ENCODE measurements around the gene SHC4. TPM values are rescaled to one million over a fixed set of nuclear protein-coding genes. Genes with fewer than 3 reads are reported as not detected.

Gene SHC4
- total and polyA plus RNA-seq, 9 of the 15 experiments (the other 6 are each of a cell fraction or from before 2014, with no cell fraction given), result 0.43 to 1.2 (median 0.67) TPM

DNA sequence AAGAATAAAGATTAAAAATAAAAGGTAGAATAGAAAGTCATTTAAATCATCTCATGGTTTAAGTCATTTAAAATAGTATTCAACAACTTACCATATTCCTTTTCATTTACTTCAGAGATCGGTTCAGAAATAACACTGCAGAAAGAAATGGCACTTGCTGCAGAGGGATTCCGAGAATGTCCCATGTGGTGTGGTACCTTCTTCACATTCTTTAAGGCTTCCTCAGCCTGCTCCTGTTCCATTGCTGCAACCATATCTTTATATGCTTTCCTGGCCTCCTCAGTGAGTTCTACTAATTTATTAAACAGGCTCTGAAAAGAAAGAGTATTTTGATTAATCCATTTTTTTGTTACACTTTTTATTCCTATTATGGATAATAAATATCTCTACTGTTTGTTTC lies 32.6 kb upstream of the SHC4 start:
- no TSS peak for BruUV-seq (replicated peaks)
- H3K27ac ChIP-seq (ENCODE audit: extremely low read depth, low read depth, low read length), result no peak overlapping the region
- H3K36me3 ChIP-seq (ENCODE audit: control insufficient read depth, insufficient read depth, low read length), result peaks cover 56% of the 10 kb centered on the region
- 83% methylated on average over 2 of the region's 2 CpGs for WGBS (ENCODE audit: insufficient coverage, low coverage, missing lambda C conversion rate)
- no peak overlapping the region for H3K4me3 ChIP-seq
- H3K9me3 ChIP-seq (replicated peaks; ENCODE audit: control insufficient read depth, insufficient read depth, low read depth, low read length), result no peaks in the 10 kb centered on the region
- intact Hi-C loops (cut with micrococcal nuclease) (no loop called here), in situ Hi-C loops (cut with MboI) (no loop called here)
- H2AFZ ChIP-seq (ENCODE audit: low read depth, low read length), result no peak overlapping the region
- H3K4me1 ChIP-seq (replicated peaks in 1 of 2; ENCODE audit: control insufficient read depth in 2 of 2, insufficient read depth in 2 of 2, low read length in 2 of 2), result no peaks in the 10 kb centered on the region
- ChIA-PET POLR2A (no interaction called here), CTCF (ENCODE audit: low intra/inter-chr PET ratio) (no interaction called here)
- no peak for DNase-seq (ENCODE audit: extremely low read depth in 1 of 4, low spot score in 3 of 4)
- H3K9ac ChIP-seq (ENCODE audit: insufficient read depth in 1 of 2, low read depth in 2 of 2, low read length in 2 of 2), result no peak overlapping the region
- no peaks in the 10 kb centered on the region for H3K27me3 ChIP-seq (ENCODE audit: control insufficient read depth in 2 of 2, insufficient read depth in 2 of 2, low read length in 2 of 2)
- no peaks in the 10 kb centered on the region; the same call in 1 of the 2 replicates for H4K20me1 ChIP-seq (replicated peaks; ENCODE audit: control insufficient read depth, insufficient read depth, low read length)
- FAIRE-seq, result peak; percentile 29
- ATAC-seq, result no peak
- no peaks in the 10 kb centered on the region for H3K9me1 ChIP-seq (ENCODE audit: control insufficient read depth, insufficient read depth, low read length)
- H3K4me2 ChIP-seq (ENCODE audit: insufficient read depth, low read length), result no peak overlapping the region
- no peaks in the 10 kb centered on the region for H3K79me2 ChIP-seq (ENCODE audit: control insufficient read depth, insufficient read depth, low read length)
- TF ChIP-seq PYGO2 (tag; IDR thresholded peaks at IDR 0.05) (no peak), ZNF217 (CRISPR knock-in tag; IDR thresholded peaks at IDR 0.05) (no peak), ZNF253 (CRISPR knock-in tag; conservative IDR thresholded peaks at IDR 0.05) (no peak), SMC3 (conservative IDR thresholded peaks at IDR 0.05; ENCODE audit: insufficient read depth, low read depth, low read length) (no peak), MED1 (CRISPR knock-in tag; IDR thresholded peaks at IDR 0.05; ENCODE audit: borderline replicate concordance) (no peak), NFIC (IDR thresholded peaks at IDR 0.05) (no peak), ZNF766 (CRISPR knock-in tag; conservative IDR thresholded peaks at IDR 0.05) (no peak), ZC3H11A (IDR thresholded peaks at IDR 0.05; ENCODE audit: low read depth, low read length) (no peak), MAX (CRISPR knock-in tag; IDR thresholded peaks at IDR 0.05) (no peak)
- TF ChIP-seq, protein P1, sequence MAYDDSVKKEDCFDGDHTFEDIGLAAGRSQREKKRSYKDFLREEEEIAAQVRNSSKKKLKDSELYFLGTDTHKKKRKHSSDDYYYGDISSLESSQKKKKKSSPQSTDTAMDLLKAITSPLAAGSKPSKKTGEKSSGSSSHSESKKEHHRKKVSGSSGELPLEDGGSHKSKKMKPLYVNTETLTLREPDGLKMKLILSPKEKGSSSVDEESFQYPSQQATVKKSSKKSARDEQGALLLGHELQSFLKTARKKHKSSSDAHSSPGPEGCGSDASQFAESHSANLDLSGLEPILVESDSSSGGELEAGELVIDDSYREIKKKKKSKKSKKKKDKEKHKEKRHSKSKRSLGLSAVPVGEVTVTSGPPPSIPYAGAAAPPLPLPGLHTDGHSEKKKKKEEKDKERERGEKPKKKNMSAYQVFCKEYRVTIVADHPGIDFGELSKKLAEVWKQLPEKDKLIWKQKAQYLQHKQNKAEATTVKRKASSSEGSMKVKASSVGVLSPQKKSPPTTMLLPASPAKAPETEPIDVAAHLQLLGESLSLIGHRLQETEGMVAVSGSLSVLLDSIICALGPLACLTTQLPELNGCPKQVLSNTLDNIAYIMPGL (CRISPR knock-in tag; IDR thresholded peaks at IDR 0.05), result no peak
- TF ChIP-seq, protein P2, sequence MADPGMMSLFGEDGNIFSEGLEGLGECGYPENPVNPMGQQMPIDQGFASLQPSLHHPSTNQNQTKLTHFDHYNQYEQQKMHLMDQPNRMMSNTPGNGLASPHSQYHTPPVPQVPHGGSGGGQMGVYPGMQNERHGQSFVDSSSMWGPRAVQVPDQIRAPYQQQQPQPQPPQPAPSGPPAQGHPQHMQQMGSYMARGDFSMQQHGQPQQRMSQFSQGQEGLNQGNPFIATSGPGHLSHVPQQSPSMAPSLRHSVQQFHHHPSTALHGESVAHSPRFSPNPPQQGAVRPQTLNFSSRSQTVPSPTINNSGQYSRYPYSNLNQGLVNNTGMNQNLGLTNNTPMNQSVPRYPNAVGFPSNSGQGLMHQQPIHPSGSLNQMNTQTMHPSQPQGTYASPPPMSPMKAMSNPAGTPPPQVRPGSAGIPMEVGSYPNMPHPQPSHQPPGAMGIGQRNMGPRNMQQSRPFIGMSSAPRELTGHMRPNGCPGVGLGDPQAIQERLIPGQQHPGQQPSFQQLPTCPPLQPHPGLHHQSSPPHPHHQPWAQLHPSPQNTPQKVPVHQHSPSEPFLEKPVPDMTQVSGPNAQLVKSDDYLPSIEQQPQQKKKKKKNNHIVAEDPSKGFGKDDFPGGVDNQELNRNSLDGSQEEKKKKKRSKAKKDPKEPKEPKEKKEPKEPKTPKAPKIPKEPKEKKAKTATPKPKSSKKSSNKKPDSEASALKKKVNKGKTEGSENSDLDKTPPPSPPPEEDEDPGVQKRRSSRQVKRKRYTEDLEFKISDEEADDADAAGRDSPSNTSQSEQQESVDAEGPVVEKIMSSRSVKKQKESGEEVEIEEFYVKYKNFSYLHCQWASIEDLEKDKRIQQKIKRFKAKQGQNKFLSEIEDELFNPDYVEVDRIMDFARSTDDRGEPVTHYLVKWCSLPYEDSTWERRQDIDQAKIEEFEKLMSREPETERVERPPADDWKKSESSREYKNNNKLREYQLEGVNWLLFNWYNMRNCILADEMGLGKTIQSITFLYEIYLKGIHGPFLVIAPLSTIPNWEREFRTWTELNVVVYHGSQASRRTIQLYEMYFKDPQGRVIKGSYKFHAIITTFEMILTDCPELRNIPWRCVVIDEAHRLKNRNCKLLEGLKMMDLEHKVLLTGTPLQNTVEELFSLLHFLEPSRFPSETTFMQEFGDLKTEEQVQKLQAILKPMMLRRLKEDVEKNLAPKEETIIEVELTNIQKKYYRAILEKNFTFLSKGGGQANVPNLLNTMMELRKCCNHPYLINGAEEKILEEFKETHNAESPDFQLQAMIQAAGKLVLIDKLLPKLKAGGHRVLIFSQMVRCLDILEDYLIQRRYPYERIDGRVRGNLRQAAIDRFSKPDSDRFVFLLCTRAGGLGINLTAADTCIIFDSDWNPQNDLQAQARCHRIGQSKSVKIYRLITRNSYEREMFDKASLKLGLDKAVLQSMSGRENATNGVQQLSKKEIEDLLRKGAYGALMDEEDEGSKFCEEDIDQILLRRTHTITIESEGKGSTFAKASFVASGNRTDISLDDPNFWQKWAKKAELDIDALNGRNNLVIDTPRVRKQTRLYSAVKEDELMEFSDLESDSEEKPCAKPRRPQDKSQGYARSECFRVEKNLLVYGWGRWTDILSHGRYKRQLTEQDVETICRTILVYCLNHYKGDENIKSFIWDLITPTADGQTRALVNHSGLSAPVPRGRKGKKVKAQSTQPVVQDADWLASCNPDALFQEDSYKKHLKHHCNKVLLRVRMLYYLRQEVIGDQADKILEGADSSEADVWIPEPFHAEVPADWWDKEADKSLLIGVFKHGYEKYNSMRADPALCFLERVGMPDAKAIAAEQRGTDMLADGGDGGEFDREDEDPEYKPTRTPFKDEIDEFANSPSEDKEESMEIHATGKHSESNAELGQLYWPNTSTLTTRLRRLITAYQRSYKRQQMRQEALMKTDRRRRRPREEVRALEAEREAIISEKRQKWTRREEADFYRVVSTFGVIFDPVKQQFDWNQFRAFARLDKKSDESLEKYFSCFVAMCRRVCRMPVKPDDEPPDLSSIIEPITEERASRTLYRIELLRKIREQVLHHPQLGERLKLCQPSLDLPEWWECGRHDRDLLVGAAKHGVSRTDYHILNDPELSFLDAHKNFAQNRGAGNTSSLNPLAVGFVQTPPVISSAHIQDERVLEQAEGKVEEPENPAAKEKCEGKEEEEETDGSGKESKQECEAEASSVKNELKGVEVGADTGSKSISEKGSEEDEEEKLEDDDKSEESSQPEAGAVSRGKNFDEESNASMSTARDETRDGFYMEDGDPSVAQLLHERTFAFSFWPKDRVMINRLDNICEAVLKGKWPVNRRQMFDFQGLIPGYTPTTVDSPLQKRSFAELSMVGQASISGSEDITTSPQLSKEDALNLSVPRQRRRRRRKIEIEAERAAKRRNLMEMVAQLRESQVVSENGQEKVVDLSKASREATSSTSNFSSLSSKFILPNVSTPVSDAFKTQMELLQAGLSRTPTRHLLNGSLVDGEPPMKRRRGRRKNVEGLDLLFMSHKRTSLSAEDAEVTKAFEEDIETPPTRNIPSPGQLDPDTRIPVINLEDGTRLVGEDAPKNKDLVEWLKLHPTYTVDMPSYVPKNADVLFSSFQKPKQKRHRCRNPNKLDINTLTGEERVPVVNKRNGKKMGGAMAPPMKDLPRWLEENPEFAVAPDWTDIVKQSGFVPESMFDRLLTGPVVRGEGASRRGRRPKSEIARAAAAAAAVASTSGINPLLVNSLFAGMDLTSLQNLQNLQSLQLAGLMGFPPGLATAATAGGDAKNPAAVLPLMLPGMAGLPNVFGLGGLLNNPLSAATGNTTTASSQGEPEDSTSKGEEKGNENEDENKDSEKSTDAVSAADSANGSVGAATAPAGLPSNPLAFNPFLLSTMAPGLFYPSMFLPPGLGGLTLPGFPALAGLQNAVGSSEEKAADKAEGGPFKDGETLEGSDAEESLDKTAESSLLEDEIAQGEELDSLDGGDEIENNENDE (IDR thresholded peaks at IDR 0.05; ENCODE audit: low read depth, low read length), result no peak

All from K562 (cell line).